SK-N-SH (cell line): Measurements from ENCODE around the gene ETV6. TPM values are rescaled to one million over a fixed set of nuclear protein-coding genes. Genes with fewer than 3 reads are reported as not detected.

Experiments
- CTCF ChIA-PET: fragments of 300-600, 350-600 bp; formaldehyde crosslinking; extraction: SDS; loops from one replicate; lab custom pipeline; 2021; lab: Yijun Ruan, JAX
- POLR2A ChIA-PET: fragments of 350-600 bp; sonication (Branson Sonifier 250); formaldehyde crosslinking; extraction: SDS; loops from one replicate; lab custom pipeline; 2020; ENCODE audit warnings: antibody characterized with exemption, inconsistent platforms; lab: Yijun Ruan, JAX
- DNase-seq: peaks from one replicate; pipeline ENCODE4 v3.0.0; 2012
- H2AFZ ChIP-seq: fragments of 200-600 bp; sonication (generic); 2 replicates; pipeline ENCODE4 v1.8.1; 2016; ENCODE audit warnings: antibody characterized with exemption, mild to moderate bottlenecking, low read depth
- H3F3A ChIP-seq: fragments of 200-600 bp; sonication (generic); replicated peaks from 2 replicates; pipeline ENCODE3; 2016; ENCODE audit warnings: antibody characterized with exemption, mild to moderate bottlenecking; ENCODE audit not compliant: insufficient read depth
- H3K27ac ChIP-seq, 2 experiments: fragments of 200-500 bp in 1 of 2; fragments of 200-600 bp in 1 of 2; sonication (Bioruptor generic) in 1 of 2; sonication (generic), shearing (Covaris generic) in 1 of 2; 2 replicates each; pipeline versions ENCODE4 v1.5.1 to v1.6.1; 2014 to 2016; ENCODE audit warnings: low read depth in 2 of 2, inconsistent platforms in 1 of 2, low read length in 1 of 2, mild to moderate bottlenecking in 1 of 2, mixed read lengths in 1 of 2
- H3K27me3 ChIP-seq: fragments of 200-600 bp; sonication (generic), shearing (Covaris generic); 2 replicates; pipeline ENCODE4 v1.6.1; 2016; ENCODE audit warnings: mixed run types; ENCODE audit not compliant: insufficient read depth
- H3K36me3 ChIP-seq, 2 experiments: fragments of 200-500 bp in 1 of 2; fragments of 200-600 bp in 1 of 2; sonication (Bioruptor generic) in 1 of 2; sonication (generic) in 1 of 2; replicated peaks in 1 of 2; 2 replicates each; pipeline versions ENCODE3 to v1.5.1; 2014 to 2016; ENCODE audit warnings: low read length in 1 of 2, mild to moderate bottlenecking in 1 of 2; ENCODE audit not compliant: insufficient read depth in 2 of 2, control insufficient read depth in 1 of 2
- H3K4me1 ChIP-seq, 2 experiments: fragments of 200-500 bp in 1 of 2; fragments of 200-600 bp in 1 of 2; sonication (Bioruptor generic) in 1 of 2; sonication (generic), shearing (Covaris generic) in 1 of 2; 2 replicates each; pipeline versions ENCODE4 v1.5.1 to v1.6.1; 2014 to 2016; ENCODE audit warnings: low read depth in 1 of 2, low read length in 1 of 2, mixed run types in 1 of 2; ENCODE audit not compliant: insufficient read depth in 2 of 2, control insufficient read depth in 1 of 2
- H3K4me2 ChIP-seq: fragments of 200-600 bp; sonication (generic), shearing (Covaris generic); 2 replicates; pipeline ENCODE4 v1.6.1; 2017; ENCODE audit warnings: mixed run types
- H3K4me3 ChIP-seq, 2 experiments: fragments of 200-500 bp in 1 of 2; fragments of 200-600 bp in 1 of 2; sonication (Bioruptor generic) in 1 of 2; sonication (generic), shearing (Covaris generic) in 1 of 2; 2 replicates each; pipeline versions ENCODE4 v1.5.1 to v1.8.1; 2014 to 2016; ENCODE audit warnings: low read depth in 2 of 2, inconsistent platforms in 1 of 2, low read length in 1 of 2, mild to moderate bottlenecking in 1 of 2, mixed read lengths in 1 of 2, moderate library complexity in 1 of 2
- H3K79me2 ChIP-seq: fragments of 200-600 bp; sonication (generic); 2 replicates; pipeline ENCODE4 v1.8.1; 2017; ENCODE audit warnings: mild to moderate bottlenecking; ENCODE audit not compliant: insufficient read depth
- H3K9ac ChIP-seq: fragments of 200-600 bp; sonication (generic); 2 replicates; pipeline ENCODE4 v1.6.1; 2017; ENCODE audit warnings: mixed run types
- H3K9me2 ChIP-seq: fragments of 200-600 bp; sonication (generic); 2 replicates; pipeline ENCODE4 v1.6.1; 2017; ENCODE audit warnings: mixed run types
- H3K9me3 ChIP-seq: fragments of 200-600 bp; sonication (generic); 2 replicates; pipeline ENCODE4 v1.6.1; 2017; ENCODE audit warnings: mixed run types, mild to moderate bottlenecking, moderate library complexity
- H4K20me1 ChIP-seq: fragments of 200-600 bp; sonication (generic); 2 replicates; pipeline ENCODE4 v1.6.1; 2017; ENCODE audit warnings: mild to moderate bottlenecking, mixed run types; ENCODE audit not compliant: insufficient read depth
- ELF1 ChIP-seq: IDR thresholded peaks from 2 replicates; pipeline ENCODE4 v1.4.0; 2012
- FOSL2 ChIP-seq: IDR thresholded peaks from 2 replicates; pipeline ENCODE4 v1.4.0; 2012; ENCODE audit warnings: low read depth, mild to moderate bottlenecking, moderate library complexity, borderline replicate concordance
- FOXM1 ChIP-seq: IDR thresholded peaks from 2 replicates; pipeline ENCODE4 v1.4.0; 2012; ENCODE audit warnings: low read depth, mild to moderate bottlenecking
- GABPA ChIP-seq: IDR thresholded peaks from 2 replicates; pipeline ENCODE4 v1.4.0; 2012; ENCODE audit warnings: low read depth, mild to moderate bottlenecking
- GATA2 ChIP-seq: sonication (generic); formaldehyde crosslinking; IDR thresholded peaks from 2 replicates; pipeline ENCODE4 v1.5.0; 2020; ENCODE audit warnings: mild to moderate bottlenecking, missing genetic modification reagents
- NFIC ChIP-seq: IDR thresholded peaks from 2 replicates; pipeline ENCODE4 v1.4.0; 2012; ENCODE audit warnings: borderline replicate concordance
- NRF1 ChIP-seq: IDR thresholded peaks from 2 replicates; pipeline ENCODE4 v1.6.1; 2012; ENCODE audit warnings: low read depth, mild to moderate bottlenecking, low read length
- RAD21 ChIP-seq: IDR thresholded peaks from 2 replicates; pipeline ENCODE4 v1.6.1; 2012; ENCODE audit warnings: mild to moderate bottlenecking, low read length
- RCOR1 ChIP-seq: fragments of 150-350 bp; IDR thresholded peaks from 2 replicates; pipeline ENCODE4 v1.6.1; 2017; ENCODE audit warnings: antibody characterized with exemption, low read length
- RXRA ChIP-seq: IDR thresholded peaks from 2 replicates; pipeline ENCODE4 v1.4.0; 2012; ENCODE audit warnings: low read depth, mild to moderate bottlenecking, borderline replicate concordance
- SIN3A ChIP-seq: IDR thresholded peaks from 2 replicates; pipeline ENCODE4 v1.6.1; 2012; ENCODE audit warnings: low read depth, mild to moderate bottlenecking, low read length, moderate library complexity, borderline replicate concordance
- SMC3 ChIP-seq: IDR thresholded peaks from 2 replicates; pipeline ENCODE4 v1.6.1; 2012; ENCODE audit warnings: low read depth, low read length, improper control_type of control experiment
- TEAD4 ChIP-seq: IDR thresholded peaks from 2 replicates; pipeline ENCODE4 v1.4.0; 2012; ENCODE audit warnings: mild to moderate bottlenecking, borderline replicate concordance; ENCODE audit not compliant: insufficient read depth
- USF1 ChIP-seq: IDR thresholded peaks from 2 replicates; pipeline ENCODE4 v1.4.0; 2012; ENCODE audit warnings: low read depth, borderline replicate concordance
- YY1 ChIP-seq: IDR thresholded peaks from 2 replicates; pipeline ENCODE4 v1.4.0; 2012; ENCODE audit warnings: low read depth, mild to moderate bottlenecking
- WGBS: methylation state at CpG from one replicate; pipeline ENCODE4 v1.1.6; 2017; ENCODE audit warnings: low lambda C conversion rate; 5-methylcytosine and 5-hydroxymethylcytosine counted together
- polyA plus RNA-seq, 3 experiments: library from polyadenylated mRNA; depleted of rRNA; stranded (reverse); fragments of >200 nt; gene quantifications; 2 replicates each; pipeline ENCODE4 v1.2.3, GENCODE V29; 2012
- TF ChIP-seq, protein P1 (sequence below): fragments of 200-600 bp; sonication (generic); IDR thresholded peaks from 2 replicates; pipeline ENCODE4 v1.6.1; 2017; ENCODE audit warnings: antibody characterized with exemption, mild to moderate bottlenecking, moderate library complexity
- TF ChIP-seq, protein P2 (sequence below): IDR thresholded peaks from 2 replicates; pipeline ENCODE4 v1.6.1; 2012; ENCODE audit warnings: mild to moderate bottlenecking, low read depth, low read length, moderate library complexity

The ETV6 gene
- polyA plus RNA-seq, 1 of the 3 experiments (the other 2 are of a cell fraction) = 4.0 TPM

DNA sequence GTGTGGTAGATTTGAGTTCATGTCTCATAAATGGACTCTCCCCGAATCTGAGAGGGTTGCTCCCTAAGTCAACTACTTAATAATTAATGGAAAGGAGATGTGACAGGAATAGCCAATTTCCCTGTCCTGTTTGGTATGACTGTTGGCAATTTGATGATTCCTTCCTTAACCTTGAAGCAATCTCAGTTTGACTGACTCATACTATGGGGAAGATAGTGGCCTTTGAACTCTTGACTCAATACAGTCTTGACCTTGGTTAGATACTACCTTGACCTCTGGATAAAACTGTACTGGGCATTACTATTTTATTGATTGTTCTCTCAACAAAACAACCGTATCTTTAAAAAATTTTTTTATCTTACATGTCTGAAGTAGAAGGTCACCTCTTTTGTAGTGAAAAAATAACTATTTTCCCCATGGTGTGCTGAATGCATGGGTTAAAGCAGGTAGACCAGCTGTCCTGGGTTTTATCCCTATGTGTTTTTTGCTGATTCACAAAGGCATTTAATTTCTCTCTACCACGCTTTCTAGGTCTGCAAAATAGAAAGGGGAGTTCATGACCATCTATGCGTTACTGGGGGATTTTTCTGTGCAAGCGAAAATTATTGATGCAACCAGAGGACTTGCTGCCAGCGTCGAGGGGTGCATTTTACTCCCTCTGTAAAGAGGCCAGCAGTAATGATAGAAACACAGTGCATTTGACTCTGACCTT lies 80.1 kb downstream of the ETV6 start:
- no peaks in the 10 kb centered on the region for H4K20me1 ChIP-seq
- POLR2A ChIA-PET = no interaction called here
- H3K9me2 ChIP-seq = no peaks in the 10 kb centered on the region
- DNase-seq = no peak
- peaks cover 10 to 26% of the 10 kb centered on the region in 2 experiments; a peak in 3 of 4 replicates for H3K4me1 ChIP-seq
- WGBS = 93% methylated on average over 7 of the region's 7 CpGs
- H2AFZ ChIP-seq = no peak overlapping the region
- H3K79me2 ChIP-seq = peaks cover 92% of the 10 kb centered on the region
- no peak overlapping the region for H3K4me2 ChIP-seq
- H3F3A ChIP-seq = peaks cover 15% of the 10 kb centered on the region
- CTCF ChIA-PET = interaction anchor here (1.4 to 1.5 kb wide), 2 partner anchors 9 to 304 kb away, joined by 3 read pairs; no protein-coding TSS in a partner anchor
- H3K9me3 ChIP-seq = no peaks in the 10 kb centered on the region
- no peaks in the 10 kb centered on the region for H3K27me3 ChIP-seq
- H3K4me3 ChIP-seq = no peak overlapping the region
- peak overlapping the region in 1 of 2 experiments; percentile 76; a peak in 1 of 4 replicates for H3K27ac ChIP-seq
- TF ChIP-seq NRF1 (no peak), SMC3 (no peak), NFIC (no peak), YY1 (no peak)
- TF ChIP-seq, protein P1, sequence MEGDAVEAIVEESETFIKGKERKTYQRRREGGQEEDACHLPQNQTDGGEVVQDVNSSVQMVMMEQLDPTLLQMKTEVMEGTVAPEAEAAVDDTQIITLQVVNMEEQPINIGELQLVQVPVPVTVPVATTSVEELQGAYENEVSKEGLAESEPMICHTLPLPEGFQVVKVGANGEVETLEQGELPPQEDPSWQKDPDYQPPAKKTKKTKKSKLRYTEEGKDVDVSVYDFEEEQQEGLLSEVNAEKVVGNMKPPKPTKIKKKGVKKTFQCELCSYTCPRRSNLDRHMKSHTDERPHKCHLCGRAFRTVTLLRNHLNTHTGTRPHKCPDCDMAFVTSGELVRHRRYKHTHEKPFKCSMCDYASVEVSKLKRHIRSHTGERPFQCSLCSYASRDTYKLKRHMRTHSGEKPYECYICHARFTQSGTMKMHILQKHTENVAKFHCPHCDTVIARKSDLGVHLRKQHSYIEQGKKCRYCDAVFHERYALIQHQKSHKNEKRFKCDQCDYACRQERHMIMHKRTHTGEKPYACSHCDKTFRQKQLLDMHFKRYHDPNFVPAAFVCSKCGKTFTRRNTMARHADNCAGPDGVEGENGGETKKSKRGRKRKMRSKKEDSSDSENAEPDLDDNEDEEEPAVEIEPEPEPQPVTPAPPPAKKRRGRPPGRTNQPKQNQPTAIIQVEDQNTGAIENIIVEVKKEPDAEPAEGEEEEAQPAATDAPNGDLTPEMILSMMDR = no peak
- TF ChIP-seq, all 33 proteins: peak for 0
- Histone ChIP-seq H3K9ac (no peak overlapping the region), H3K36me3 (no peaks in the 10 kb centered on the region)

- CTCF ChIA-PET = interaction anchor here (0.9 to 1.4 kb wide), 2 partner anchors 10 to 224 kb away, joined by 3 read pairs; no protein-coding TSS in a partner anchor
- Histone ChIP-seq H3K27ac (peak overlapping the region in 1 of 2 experiments; percentile 76; a peak in 2 of 4 replicates), H3K79me2 (peaks cover 91% of the 10 kb centered on the region)
- TF ChIP-seq FOXM1 = no peak
- TF ChIP-seq, protein P1 = no peak
- no peak for TF ChIP-seq ELF1
- TF ChIP-seq TEAD4 = no peak
- no peak for TF ChIP-seq RAD21
- TF ChIP-seq USF1 = no peak
- no peak for TF ChIP-seq GABPA
- TF ChIP-seq, protein P2, sequence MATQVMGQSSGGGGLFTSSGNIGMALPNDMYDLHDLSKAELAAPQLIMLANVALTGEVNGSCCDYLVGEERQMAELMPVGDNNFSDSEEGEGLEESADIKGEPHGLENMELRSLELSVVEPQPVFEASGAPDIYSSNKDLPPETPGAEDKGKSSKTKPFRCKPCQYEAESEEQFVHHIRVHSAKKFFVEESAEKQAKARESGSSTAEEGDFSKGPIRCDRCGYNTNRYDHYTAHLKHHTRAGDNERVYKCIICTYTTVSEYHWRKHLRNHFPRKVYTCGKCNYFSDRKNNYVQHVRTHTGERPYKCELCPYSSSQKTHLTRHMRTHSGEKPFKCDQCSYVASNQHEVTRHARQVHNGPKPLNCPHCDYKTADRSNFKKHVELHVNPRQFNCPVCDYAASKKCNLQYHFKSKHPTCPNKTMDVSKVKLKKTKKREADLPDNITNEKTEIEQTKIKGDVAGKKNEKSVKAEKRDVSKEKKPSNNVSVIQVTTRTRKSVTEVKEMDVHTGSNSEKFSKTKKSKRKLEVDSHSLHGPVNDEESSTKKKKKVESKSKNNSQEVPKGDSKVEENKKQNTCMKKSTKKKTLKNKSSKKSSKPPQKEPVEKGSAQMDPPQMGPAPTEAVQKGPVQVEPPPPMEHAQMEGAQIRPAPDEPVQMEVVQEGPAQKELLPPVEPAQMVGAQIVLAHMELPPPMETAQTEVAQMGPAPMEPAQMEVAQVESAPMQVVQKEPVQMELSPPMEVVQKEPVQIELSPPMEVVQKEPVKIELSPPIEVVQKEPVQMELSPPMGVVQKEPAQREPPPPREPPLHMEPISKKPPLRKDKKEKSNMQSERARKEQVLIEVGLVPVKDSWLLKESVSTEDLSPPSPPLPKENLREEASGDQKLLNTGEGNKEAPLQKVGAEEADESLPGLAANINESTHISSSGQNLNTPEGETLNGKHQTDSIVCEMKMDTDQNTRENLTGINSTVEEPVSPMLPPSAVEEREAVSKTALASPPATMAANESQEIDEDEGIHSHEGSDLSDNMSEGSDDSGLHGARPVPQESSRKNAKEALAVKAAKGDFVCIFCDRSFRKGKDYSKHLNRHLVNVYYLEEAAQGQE = no peak
- TF ChIP-seq SMC3 = no peak
- TF ChIP-seq SIN3A = no peak
- no peak for TF ChIP-seq GATA2 (CRISPR knock-in tag)
- TF ChIP-seq RXRA = no peak
- no peak for TF ChIP-seq RCOR1
- TF ChIP-seq FOSL2 = no peak
Measured at GRCh38 chr12:11730299-11731041, 81.0 kb downstream of the ETV6 start.

More at GRCh38 chr12:11730299-11731041, 81.0 kb downstream of the ETV6 start:
- Histone ChIP-seq H4K20me1 (no peaks in the 10 kb centered on the region), H3K4me3 (no peak overlapping the region), H3K9me3 (no peaks in the 10 kb centered on the region), H3K4me2 (peak overlapping the region; percentile 59), H3K9me2 (no peaks in the 10 kb centered on the region), H3F3A (peaks cover 15% of the 10 kb centered on the region), H3K4me1 (peaks cover 3 to 17% of the 10 kb centered on the region in 2 experiments; a peak in 3 of 4 replicates), H3K27me3 (no peaks in the 10 kb centered on the region), H3K36me3 (no peaks in the 10 kb centered on the region), H3K9ac (no peak overlapping the region), H2AFZ (no peak overlapping the region)
- WGBS = 95% methylated on average over 8 of the region's 8 CpGs
- no peak for DNase-seq
- POLR2A ChIA-PET = no interaction called here
